GM21447 (cell line): Measurements from ENCODE around the gene OSGEPL1.
"Not testable (repeated sequence)": the region's sequence is repeated elsewhere in the genome, so short reads cannot be mapped to it uniquely, and the experiment has no call there.

Experiments
- ATAC-seq: cut with Tn5 transposase; IDR thresholded peaks from one replicate; pipeline ENCODE4 v1.9.1; 2021; ENCODE audit not compliant: unreplicated experiment

The OSGEPL1 gene, protein sequence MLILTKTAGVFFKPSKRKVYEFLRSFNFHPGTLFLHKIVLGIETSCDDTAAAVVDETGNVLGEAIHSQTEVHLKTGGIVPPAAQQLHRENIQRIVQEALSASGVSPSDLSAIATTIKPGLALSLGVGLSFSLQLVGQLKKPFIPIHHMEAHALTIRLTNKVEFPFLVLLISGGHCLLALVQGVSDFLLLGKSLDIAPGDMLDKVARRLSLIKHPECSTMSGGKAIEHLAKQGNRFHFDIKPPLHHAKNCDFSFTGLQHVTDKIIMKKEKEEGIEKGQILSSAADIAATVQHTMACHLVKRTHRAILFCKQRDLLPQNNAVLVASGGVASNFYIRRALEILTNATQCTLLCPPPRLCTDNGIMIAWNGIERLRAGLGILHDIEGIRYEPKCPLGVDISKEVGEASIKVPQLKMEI

DNA sequence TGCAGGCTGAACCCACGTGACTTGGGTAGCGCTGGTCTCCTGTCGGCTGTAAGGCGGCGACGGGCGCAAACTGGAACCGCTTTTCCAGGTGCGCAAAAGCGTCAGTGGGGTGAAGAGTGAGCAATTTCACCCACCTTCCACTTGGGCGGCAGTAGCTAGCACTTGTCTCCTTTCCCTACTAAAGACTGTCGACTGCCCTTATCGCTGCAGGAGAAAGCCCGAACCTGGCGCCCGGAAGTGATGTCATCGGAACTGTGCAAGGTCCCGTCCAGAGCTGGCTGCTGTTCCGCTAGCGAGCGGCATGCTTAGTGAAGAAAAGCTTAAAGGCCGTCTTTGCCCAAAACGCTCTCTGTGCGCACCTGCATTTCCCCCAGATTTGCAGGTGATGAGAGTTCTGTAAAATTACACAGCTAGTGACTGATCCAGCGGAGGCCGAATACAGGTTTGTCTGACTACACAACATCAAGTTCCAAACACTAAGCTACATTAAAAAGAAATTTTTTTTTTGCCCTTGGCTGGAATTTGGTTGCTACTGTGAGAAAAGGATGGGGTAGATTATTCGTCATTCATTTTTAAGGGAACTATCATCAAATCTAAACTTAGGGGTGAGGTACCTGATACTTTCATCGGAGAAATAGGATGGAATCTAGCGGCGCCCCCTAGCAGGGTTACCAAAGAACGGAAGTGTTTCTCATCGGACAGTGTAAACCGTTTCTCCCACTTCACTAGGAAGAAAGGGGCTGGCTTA is at the start of gene OSGEPL1:
TSS of gene OSGEPL1 (minus strand) at position 242 of the 748 bp plus-strand sequence. CDS start 1,152 bp downstream, outside the sequence.
- ATAC-seq = peak; percentile 97

DNA sequence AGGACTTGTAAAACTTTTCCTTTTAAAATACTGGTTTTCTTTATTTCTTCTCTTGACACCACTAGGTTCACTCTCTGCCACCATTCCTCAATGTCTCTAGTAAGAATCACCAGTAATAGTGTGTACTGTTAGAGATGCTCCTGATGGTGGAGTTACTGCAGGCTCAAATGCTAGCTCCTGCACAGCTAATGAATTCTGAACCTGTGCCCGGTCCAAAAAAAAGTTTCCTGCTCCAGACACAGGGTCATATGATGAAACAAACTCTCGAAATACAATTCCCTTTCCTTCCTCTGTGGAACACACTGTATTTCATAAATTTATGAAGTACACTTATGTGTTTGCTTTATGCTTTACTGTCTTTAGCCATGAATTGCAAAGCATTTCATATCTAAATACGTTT is 40.8 kb upstream of the OSGEPL1 start:
- ATAC-seq = no peak

DNA sequence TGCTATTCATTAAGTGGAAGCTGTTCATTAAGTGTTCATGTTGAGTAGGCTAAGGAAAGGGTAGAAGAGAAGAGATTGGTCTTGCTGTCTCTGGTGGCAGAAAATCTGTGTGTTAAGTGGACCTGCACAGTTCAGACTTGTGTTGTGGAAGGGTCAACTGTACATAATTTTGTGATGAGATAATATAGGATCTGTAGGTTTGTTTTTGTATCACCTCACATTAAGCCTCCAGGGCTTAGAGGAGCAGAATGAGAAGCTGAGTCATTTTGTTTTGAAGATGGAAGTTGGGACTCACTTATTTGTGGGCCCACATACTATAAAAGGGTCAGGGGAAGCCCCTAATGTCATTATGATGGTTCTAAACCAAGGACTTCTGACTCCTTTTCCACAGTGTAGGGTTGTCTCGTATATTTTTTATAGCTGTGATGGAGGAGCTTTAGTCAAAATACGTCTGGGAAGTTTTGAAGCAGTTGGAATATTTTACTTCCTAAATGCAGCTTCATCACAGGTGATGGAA is 39.9 kb upstream of the OSGEPL1 start:
- ATAC-seq = no peak

DNA sequence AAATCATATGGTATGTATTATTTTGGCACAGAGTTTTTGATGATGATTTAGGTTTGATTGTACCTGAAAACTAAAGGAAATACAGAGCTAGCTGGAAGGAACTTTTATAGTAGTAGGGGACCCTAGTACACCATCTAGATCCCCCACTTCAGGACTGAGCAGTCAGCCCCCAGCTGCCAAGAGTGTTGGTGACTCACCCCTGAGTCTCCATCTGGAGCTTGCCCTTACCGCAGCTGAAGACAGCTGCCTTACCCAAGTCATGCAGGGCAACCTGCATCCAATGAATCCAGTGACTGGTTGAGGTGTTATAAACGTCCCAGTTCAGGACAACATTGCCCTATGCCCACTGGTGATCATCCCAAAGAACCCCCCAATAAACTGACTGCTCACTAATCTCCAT is 36.9 kb upstream of the OSGEPL1 start:
- no peak for ATAC-seq

DNA sequence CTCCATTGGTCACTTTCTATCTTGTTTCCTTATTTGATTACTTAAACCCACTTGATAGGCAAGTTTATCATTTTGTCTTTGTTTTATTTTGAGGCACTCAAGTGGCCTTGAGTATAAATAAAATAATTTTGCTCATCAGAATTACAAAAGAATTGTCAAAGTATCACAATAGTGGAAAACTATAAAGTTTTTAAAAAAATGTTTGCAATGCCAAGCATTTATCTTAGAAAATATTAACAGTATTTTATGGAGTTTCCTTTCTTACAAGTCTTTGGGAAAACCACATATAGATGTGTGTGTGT is 36.4 kb upstream of the OSGEPL1 start:
- ATAC-seq = no peak

DNA sequence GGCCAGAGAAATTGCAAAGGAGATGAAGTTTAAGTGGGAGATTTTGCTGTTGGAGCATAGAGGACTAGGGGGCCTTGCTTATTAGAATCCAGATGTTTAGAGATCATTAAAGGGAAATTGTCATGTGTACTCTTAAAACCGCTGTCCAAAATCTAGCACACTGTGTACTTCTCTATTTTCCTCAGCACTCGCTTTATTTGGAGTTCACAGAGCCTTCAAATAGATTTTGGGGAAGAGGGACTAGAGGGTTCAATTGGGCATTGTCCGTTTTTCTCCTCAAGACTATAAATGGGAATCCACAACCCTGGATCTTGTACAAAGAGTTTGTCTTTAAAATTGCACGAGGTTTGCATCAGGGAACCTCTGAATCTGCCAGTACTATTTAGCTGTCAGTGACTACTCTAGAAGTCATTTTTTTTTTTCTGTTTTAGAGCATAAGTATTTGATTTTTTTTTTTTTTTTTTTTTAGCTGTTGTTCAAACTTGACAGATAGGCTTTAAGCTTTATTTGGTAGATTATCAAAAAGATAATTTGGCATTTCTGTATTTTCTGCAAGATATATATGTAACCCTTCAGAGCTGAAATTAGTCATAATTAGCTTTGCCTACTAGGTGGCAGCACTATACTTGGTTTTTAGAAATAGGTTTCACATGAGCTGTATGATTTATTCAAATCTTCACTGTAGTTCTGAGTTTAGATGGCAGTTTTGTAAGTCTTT is 35.9 kb upstream of the OSGEPL1 start:
- peak; percentile 82 for ATAC-seq

DNA sequence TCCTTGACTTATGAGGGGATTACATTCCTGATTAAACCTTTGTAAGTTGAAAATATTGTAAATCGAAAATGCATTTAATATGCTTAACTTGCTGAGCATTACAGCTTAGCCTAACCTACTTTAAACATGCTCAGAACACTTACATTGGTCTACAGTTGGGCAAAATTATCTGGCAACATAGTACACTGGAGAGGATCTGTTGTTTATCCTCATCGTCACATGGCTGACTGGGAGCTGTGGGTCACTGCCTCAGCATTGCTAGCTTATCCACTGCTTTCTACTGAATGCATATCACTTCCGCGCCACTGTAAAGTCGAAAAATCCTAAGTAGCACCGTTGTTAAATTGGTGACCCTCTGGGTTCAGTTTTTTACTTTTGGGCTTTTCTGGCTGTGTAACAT is 35.3 kb upstream of the OSGEPL1 start:
- ATAC-seq = no peak

DNA sequence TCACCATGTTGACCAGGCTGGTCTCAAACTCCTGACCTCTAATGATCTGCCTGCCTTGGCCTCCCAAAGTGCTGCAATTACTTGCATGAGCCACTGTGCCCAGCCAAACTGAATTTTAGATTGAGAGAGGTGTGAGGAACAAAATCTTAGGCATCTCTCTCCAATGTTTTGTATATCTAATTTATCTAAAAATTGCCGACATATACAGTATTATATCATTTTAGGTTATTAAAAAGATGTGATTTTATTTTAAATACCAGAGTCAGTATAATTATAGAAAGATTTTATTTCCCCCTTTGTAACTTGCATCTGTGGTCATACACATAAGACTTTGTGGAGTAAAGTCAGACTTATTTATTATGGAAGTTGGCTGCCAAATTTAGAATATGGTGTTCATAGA is 31.7 kb upstream of the OSGEPL1 start:
- ATAC-seq = no peak

DNA sequence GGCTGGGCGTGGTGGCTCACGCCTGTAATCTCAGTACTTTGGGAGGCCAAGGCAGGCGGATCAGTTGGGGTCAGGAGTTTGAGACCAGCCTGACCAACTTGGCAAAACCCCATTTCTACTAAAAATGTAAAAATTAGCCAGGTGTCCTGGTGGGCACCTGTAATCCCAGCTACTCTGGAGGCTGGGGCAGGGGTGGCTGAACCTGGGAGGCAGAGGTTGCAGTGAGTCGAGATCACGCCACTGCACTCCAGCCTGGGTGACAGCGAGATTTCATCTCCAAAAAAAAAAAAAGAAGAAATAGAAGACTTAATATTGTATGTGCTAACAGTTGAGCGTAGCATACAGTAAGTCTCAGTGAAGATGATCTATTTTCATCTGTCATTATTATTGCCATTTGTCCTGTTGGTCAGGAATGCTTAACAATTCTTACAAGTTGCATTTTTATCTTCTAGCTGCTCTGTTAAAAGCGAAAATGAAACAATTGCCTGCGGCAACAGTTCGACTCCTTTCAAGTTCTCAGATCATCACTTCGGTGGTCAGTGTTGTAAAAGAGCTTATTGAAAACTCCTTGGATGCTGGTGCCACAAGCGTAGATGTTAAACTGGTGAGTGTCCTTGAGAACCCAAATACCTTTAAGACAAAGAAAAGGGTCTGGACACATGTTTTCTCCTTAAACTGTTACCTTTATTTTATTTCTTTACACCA is 28.9 kb upstream of the OSGEPL1 start:
- ATAC-seq = no peak

DNA sequence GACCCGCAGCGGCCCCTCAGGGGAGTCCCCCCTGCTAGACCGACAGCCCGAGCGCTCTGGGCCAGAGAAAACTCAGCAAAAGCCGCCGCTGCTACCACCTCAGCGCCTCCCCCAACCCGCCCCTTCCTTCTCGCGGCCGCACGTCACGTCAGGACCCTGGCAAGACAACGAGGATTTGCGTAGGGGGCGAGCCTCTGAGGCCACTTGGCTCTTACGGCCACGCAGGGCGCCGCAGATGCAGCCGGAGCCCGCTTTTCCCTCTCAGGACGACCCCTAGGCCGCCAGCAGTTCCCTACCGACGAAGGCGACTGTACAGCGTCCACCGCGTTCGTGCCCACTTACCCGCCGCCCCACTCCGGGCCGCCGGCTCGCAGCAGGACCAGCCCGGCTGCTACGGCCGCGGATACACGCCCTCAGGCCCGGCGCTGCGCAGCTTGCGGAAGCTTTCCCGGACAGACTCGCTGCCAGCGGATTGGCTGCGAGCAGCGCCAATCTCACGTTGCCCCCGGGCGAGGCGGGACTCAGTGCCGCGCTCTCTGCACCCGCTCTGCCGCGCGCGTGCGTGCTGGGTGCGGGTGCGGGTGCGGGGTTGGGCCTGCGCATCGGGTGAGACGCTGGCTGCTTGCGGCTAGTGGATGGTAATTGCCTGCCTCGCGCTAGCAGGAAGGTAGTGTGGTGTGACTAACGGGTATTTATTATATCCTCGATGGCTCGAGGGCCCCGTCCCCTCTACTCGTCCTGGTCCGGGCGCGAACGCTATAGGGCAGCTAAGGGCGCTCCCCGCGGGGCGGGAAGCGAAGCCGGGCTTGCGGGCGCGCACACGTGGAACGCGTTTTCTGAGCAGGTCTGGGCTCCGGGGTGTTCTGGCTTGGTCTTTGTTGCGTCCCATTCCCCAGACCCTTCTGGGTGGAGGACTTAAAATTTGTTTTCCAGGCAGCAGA is 21.6 kb upstream of the OSGEPL1 start, which contains the start of the genes ORMDL1 and PMS1:
TSS of gene ORMDL1 (minus strand) at position 413 of the 941 bp plus-strand sequence. CDS start 1,744 bp downstream, outside the sequence.
TSS of gene PMS1 (plus strand) at position 524 of the 941 bp plus-strand sequence. CDS start 7,360 bp downstream, outside the sequence.
- ATAC-seq = peak; percentile 90

DNA sequence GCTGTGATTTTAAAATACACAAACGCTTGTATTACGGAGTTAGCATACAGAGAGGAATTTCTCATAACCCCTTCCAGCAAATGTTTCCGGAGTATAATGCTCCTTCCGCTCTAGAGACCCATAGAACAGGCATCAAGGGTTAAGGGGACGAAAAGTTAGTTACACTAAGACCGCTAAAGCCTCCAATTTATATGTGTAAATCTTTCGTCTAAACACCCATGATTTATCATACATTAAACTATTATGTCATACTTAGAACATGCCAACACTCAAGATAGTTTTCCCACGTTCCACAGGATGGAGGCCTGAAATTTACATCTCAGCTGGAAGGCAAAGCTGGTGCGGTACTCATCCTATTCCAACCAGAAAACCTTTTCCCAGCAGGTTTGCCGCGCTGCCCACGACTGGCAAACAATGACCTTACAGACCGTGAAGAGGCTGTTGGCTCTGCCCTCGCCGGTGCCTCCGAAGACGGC is 20.9 kb upstream of the OSGEPL1 start:
- peak; percentile 21 for ATAC-seq

DNA sequence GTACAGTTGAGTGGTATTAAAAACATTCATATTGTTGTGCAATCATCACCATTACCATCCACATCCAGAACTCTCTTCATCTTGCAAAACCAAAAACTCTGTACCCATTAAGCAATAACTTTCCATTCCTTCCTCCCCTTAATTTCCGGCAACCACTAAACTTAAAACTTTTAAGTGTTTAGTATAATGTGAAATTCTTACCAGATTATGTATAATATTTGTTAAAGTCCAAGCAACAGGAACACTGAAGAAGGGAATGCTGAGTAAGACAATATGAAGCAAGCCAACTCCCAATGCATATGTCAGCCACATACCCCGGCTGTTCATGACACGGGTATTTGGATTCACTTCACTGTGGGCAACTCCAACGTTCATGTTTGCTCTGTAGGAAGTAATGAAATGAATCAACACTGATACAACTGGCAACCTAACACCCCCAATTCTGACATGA is 19.7 kb upstream of the OSGEPL1 start:
- no peak for ATAC-seq

DNA sequence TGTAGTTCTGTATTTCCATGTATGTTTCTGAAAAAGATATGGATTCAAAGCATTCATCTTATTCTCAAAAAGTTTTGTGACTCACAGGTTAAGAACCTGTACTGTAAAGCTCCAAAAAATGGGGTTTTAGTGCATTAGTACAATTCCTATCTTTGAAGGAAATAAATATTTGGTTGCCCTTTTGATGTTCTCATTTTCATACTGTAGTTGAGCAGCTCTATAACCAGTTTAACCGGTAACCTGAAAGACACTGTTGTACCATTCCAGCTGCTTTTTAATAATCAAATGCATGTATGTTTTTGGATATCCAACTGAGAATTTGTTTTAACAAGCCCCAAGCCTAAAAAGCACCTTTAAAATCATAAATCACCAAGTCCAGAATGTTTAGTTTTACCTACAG is 9.6 kb upstream of the OSGEPL1 start:
- no peak for ATAC-seq

DNA sequence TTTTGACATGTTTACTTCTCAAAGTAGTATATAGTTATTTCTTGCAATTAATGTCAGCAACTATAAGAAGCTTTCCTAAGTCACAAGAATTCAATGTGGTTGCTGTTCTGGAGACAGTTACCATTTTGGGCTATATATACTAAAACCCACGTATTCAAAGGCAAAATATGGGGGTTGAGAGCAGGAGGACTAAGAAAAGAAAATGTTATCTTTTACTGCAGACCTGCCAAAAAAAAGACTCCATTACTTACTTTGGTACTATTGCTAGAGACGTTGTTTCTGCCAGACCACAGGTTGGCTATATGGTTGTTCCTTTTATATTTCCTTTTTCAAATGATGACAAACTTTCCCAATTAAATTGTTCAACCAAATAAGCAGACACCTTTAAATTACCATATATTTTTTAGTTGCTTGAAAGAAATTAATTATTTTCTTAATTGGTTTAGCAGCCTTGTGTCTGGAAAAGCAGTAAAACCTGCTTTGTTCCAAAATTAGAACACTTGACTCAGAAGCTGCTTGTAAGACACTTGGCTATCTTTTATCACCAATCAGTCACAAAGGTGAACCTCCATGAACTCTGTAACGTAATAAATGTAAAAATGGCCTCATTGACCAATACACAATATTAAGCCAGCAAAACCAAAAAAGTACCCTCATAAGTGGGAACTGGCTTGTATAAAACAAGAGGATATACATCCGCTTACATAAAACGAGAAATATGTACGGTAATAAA is 8.2 kb upstream of the OSGEPL1 start:
- ATAC-seq = no peak

DNA sequence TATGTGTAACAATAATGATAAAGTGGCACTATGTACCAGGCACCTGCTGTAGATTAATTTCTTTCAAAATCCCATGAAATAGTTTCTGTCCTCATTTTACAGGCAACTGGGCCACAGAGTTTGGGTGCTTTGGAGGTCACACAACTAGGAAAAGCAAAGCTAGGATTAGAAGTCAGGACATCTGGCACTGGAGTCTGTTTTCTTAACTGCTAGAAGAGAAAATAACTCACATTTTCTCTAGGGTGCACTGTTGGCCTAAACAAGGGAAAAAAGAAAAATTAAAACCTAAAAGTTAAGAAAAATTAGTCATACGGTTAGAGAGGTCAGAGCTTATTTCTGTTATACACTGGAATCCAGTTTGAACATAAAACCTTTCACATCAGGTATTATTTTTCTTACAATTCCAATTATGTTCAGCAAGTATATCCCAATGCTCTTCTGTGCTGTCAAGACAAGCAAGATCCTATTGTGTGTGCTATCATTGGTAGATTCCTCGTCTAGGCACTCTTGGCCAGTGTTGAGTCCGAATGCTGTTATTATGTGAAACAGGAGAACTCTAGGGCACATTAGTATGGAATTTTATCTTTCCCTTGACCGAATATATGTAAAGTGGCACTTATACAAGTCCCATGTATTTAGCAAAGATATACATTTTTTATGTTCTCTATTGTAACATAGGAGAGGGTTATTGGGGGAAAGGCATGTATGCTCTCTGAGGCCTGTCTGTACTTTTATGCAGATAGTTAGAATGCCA is 1.5 kb upstream of the OSGEPL1 start:
- ATAC-seq = no peak

DNA sequence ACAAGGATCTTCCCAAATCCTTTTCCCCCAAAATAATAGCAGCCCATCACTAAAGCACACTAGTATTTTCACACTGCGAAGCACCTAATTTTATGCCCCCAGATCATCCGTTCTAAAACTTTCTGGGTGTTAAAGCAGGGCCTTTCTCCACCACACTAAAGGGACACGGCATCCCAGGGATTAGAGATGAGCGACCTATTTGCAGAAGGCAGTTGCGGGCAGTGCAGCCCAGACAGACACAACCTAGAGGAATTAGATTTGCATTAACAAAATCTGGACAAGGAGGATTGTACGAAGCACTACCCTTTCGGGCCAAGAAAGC is 402 bp downstream of the OSGEPL1 start:
- ATAC-seq = no peak

DNA sequence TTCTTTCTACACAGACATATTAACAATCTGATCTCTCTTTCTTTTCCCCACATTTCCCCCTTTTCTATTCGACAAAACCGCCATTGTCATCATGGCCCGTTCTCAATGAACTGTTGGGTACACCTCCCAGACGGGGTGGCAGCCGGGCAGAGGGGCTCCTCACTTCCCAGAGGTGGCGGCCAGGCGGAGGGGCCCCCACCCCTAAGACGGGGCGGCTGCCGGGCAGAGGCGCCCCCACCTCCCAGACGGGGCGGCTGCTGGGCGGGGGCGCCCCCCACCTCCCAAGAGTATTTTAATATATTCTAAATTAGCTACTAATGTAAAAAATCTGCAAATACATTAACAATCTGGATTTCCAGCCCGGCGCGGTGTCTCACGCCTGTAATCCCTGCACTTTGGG is 2.4 kb downstream of the OSGEPL1 start:
- ATAC-seq = not testable (repeated sequence)

DNA sequence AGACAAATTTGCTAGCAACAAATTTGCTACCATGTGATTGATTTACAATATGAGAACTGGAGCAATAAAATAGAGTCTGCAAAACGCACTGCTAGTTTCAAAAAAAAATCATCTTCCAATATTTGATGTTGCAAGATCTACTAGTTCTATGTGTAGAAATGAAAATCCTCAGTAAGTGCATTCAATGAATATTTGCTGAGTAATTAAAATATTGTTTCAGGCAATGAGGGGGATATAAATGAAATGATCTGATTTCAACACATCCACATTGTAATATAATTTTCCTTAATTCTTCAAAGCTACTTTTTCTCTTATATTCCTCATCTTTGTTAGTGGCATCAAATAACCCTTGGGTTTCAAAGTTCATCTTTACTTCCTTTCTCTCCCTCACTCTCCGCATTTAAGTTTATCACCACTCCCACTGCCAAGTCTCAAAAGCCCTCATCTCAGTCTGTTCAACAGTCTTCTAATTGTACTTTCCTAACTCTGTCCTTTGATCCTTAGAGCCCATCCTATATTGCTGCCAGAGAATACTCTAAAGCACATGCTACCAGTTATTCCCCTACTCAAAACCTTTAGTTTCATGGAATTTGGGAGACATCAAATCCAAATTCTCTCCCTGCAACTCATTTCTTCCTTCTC is 6.2 kb downstream of the OSGEPL1 start:
- ATAC-seq = no peak
